GM19452 (cell line): ENCODE measurements around the gene SYTL2.
"Not testable (repeated sequence)": the region's sequence is repeated elsewhere in the genome, so short reads cannot be mapped to it uniquely, and the experiment has no call there.

Experiments used
- ATAC-seq: cut with Tn5 transposase; IDR thresholded peaks from one replicate; pipeline ENCODE4 v1.9.1; 2021; ENCODE audit not compliant: unreplicated experiment

SYTL2 gene

GRCh38 chr11:85698195-85698594, 112.7 kb downstream of the SYTL2 start:
- no peak for ATAC-seq

- ATAC-seq: no peak
Observed at GRCh38 chr11:85697747-85698146, 113.2 kb downstream of the SYTL2 start.

GRCh38 chr11:85695546-85695945, 115.4 kb downstream of the SYTL2 start:
- no peak for ATAC-seq

DNA sequence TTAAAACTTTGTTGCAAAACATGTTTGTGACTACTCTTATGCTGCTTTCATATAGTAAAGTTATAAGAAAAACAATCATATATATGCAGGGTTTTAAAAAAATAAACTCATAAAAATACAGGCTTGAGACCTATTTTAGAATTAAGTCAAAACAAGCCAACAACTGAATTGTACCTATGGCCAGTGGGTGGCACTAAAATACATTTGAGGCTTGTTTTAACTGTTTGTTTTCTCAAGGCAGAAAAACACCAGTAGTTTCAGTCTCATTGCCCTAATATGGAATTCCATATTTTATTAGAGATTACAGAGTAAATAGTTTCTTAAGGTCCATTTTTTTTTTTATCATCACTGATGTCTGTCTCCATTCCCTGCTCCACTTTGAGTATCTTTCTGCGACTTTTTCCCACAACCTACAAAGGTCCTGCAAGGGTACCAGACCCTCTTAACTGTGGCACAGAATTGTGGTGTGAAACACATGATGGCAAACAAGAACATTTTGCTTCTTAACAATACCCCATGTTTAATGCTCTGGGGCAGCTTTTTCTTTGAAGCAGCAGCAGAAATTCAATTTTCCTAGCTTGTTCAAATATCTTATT, 116.5 kb downstream of the SYTL2 start:
- no peak for ATAC-seq

DNA sequence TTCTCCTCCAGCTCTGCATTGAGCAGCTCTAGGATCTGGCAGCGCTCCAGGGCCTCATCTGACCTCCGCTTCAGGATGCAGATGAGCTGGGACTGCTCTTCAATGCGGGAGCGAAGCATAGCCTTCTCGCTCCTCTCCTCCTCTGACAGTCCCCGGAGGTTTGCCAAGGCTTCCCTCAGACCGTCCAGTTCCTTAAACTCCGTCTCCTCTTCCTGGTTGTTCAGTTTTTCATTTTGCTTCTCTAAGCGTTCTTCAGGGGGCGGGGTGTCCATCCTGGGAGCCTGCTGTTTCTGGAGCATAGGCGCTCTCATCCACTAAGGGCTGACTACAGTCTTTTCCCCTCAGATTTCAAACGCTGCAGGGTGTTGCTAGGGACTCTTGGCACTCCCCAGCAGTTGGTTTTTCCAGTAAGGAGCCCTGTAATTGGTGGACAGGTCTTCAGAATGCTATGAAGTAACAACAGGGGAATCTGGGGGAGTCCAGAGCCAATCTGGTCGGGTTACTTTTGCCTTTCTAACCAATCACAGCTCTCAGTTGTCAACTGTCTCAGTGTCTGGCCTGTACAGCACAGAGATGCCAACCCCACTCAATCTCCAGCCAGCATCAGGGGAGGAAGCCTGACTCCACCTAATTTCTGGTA, 125.0 kb downstream of the SYTL2 start, which contains the start of gene CCDC89:
Gene CCDC89, minus strand, starts transcription at position 376 of the 640 bp plus-strand sequence. Its CDS starts 65 bp downstream, at position 311.
- no peak for ATAC-seq

GRCh38 chr11:85685125-85685819, 125.7 kb downstream of the SYTL2 start:
- ATAC-seq: no peak

- peak; percentile 89 for ATAC-seq
Observed at GRCh38 chr11:85682330-85683305, 128.3 kb downstream of the SYTL2 start.

DNA sequence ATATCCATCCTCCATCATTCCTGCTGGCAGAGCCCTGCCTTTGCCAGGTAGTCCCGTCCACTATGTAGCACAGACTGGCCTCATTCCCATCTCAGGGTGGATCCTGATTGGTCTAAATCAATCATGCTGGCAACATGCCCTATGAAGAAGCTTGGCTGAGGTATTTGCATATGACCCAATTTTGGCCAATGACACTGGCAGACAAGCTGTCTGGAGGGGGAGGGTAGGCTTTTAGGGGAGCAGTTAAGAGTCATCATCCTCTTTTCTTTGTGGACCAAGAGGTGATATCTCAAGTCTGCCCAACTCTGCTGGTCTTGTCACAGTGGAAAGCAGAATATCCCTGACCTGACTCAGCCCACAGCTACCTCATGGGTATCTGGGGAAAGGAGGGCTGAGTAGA, 130.0 kb downstream of the SYTL2 start:
- ATAC-seq: no peak

GRCh38 chr11:85679576-85679975, 131.4 kb downstream of the SYTL2 start:
- ATAC-seq: no peak

DNA sequence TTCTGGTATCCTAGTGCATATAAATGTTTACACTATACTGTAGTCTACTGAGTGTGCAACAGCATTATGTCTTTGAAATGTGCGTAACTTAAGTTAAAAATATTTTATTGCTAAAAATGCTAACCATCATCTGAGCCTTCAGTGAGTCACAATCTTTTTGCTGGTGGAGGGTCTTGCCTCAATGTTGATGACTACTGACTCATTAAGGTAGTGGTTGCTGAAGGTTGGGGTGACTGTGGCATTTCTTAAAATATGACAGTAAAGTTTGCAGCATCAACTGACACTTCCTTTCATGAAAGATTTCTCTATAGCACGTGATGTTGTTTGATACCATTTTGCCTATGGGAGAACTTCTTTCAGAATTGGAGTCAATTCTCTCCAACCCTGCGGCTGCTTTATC, 137.5 kb downstream of the SYTL2 start:
- ATAC-seq: no peak

DNA sequence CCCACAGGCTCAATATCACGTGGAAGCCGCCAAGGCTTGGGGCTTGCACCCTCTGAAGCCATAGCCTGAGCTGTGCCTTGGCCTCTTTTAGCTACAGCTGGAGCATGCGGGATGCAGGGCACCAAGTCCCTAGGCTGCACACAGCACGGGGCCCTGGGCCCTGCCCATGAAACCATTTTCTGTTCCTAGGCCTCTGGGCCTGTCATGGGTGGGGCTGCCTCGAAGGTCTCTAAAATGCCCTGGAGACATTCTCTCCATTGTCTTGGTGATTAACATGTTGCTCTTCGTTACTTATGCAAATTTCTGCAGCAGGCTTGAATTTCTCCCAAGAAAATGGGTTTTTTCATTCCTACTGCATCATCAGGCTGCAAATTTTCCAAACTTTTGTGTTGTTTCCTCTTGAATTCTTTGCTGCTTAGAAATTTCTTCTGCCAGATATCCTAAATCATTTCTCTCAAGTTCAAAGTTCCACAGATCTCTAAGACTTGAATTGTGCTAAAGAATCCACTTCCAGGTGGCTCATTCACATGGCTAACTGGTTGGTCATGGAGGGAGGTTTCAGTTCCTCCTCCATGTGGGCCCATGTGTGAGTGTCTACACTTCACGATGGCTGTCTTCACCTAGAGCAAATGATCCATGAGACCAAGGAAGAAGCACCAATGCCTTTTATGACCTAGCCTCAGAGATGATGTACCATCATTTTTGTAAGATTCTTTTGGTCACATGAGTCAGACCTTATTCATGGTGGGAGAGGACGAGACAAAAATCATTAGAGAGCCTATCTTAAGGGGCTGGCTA, 138.6 kb downstream of the SYTL2 start:
- no peak for ATAC-seq

GRCh38 chr11:85670949-85671663, 139.8 kb downstream of the SYTL2 start:
- ATAC-seq: not testable (repeated sequence)

- ATAC-seq: no peak
Observed at GRCh38 chr11:85668157-85668556, 142.8 kb downstream of the SYTL2 start.

GRCh38 chr11:85666687-85667086, 144.3 kb downstream of the SYTL2 start:
- no peak for ATAC-seq

DNA sequence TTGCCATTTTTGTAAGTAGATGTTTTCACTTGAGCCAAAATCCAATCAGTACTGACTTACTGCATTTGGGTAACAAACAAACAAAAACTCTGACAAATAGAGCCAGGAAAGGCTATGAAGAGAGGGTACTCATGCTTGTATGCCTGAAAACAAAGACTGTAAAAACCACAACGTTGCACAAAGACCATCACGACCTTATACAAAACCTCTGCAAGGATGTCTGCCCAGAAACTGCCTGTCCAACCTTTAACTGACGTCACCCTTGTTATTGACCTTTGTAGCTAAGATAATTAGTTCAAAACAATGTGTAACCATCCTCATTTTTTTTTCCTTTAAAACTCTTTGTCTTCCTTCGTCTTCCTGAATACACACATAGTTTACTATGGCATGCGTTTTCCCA, 145.2 kb downstream of the SYTL2 start:
- no peak for ATAC-seq

GRCh38 chr11:85664615-85665481, 146.1 kb downstream of the SYTL2 start, which contains the start of gene CREBZF:
TSS of gene CREBZF (minus strand) at chr11:85665129. CDS start at chr11:85664875, 254 bp downstream.
- peak; percentile 91 for ATAC-seq

GRCh38 chr11:85663753-85664614, 147.0 kb downstream of the SYTL2 start:
- ATAC-seq: peak; percentile 62
